ENCODE data around the gene KIRREL3.

- TF ChIP-seq KAT2B (IDR thresholded peaks at IDR 0.05; ENCODE audit: low read depth, low read length) (no peak), CTCF (IDR thresholded peaks at IDR 0.05 in 2 of 3, conservative IDR thresholded peaks at IDR 0.05 in 1 of 3; ENCODE audit: insufficient read depth in 2 of 3, low read depth in 1 of 3, low read length in 3 of 3) (no peak), NCOA1 (IDR thresholded peaks at IDR 0.05; ENCODE audit: low read depth) (no peak), ZNF124 (CRISPR knock-in tag; IDR thresholded peaks at IDR 0.05) (no peak), TAL1 (IDR thresholded peaks at IDR 0.05) (no peak), ZNF436 (CRISPR knock-in tag; IDR thresholded peaks at IDR 0.05) (no peak), TRIM24 (IDR thresholded peaks at IDR 0.05) (no peak), ZBTB34 (CRISPR knock-in tag; IDR thresholded peaks at IDR 0.05) (no peak), DPF2 (IDR thresholded peaks at IDR 0.05) (no peak), BCOR (IDR thresholded peaks at IDR 0.05) (no peak), HCFC1 (IDR thresholded peaks at IDR 0.05; ENCODE audit: low read depth, low read length) (no peak), EZH2 (IDR thresholded peaks at IDR 0.05; ENCODE audit: borderline replicate concordance, low read depth, low read length) (no peak)
Measured at GRCh38 chr11:126407682-126408288, 592.8 kb downstream of the KIRREL3 start.

Measured in K562 (cell line).